Upper lobe of left lung (tissue), 4 donors: ENCODE data around the gene EML1.

ENCODE experiments used
- EP300 ChIP-seq, 4 donors: sonication (generic); formaldehyde crosslinking; IDR thresholded peaks; one replicate each; pipeline ENCODE4 v1.5.1; 2017; ENCODE audit warnings: antibody characterized with exemption in 4 of 4, control low read depth in 2 of 4
- POLR2AphosphoS5 ChIP-seq, 2 donors: sonication (generic); formaldehyde crosslinking; IDR thresholded peaks; one replicate each; pipeline ENCODE4 v1.5.1; 2017; ENCODE audit warnings: antibody characterized with exemption in 2 of 2
- TF ChIP-seq, protein P1 (sequence below), 6 experiments: fragments of 450-650 bp in 4 of 6; fragments of 200-600 bp in 2 of 6; sonication (generic) in 2 of 6; IDR thresholded peaks; one replicate each; pipeline ENCODE4 v1.5.1; 2016 to 2019; ENCODE audit warnings: antibody characterized with exemption in 6 of 6

DNA sequence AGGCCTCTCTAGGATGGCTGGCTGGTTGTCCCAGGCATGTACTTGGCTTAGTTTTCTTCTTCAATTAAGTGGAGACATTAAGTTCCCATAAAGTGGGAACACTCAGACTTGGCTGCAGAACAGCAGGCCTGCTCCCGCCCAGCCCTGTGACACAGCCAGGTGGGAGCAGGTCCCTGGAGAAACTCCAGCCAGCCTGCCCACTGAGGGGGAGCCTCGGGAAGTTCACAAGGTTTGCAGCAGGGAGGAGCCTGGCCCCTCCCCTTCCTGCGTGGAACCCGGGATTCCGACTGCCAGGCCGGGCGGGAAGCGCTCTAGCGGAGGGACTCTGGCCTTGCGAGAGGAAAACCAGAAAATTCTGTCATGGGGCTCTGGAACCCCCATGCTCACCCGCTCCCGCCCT, 173.7 kb downstream of the EML1 start:
- TF ChIP-seq EP300 (IDR thresholded peaks at IDR 0.05) = no peak
- TF ChIP-seq, protein P1, sequence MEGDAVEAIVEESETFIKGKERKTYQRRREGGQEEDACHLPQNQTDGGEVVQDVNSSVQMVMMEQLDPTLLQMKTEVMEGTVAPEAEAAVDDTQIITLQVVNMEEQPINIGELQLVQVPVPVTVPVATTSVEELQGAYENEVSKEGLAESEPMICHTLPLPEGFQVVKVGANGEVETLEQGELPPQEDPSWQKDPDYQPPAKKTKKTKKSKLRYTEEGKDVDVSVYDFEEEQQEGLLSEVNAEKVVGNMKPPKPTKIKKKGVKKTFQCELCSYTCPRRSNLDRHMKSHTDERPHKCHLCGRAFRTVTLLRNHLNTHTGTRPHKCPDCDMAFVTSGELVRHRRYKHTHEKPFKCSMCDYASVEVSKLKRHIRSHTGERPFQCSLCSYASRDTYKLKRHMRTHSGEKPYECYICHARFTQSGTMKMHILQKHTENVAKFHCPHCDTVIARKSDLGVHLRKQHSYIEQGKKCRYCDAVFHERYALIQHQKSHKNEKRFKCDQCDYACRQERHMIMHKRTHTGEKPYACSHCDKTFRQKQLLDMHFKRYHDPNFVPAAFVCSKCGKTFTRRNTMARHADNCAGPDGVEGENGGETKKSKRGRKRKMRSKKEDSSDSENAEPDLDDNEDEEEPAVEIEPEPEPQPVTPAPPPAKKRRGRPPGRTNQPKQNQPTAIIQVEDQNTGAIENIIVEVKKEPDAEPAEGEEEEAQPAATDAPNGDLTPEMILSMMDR (IDR thresholded peaks at IDR 0.05) = no peak
- no peak for TF ChIP-seq POLR2AphosphoS5 (IDR thresholded peaks at IDR 0.05)
